HG03108 (cell line): Measurements from ENCODE around the gene PSMB2.

Experiments
- ATAC-seq: cut with Tn5 transposase; IDR thresholded peaks from one replicate; pipeline ENCODE4 v1.9.1; 2021; ENCODE audit warnings: moderate library complexity; ENCODE audit not compliant: unreplicated experiment

The PSMB2 gene

DNA sequence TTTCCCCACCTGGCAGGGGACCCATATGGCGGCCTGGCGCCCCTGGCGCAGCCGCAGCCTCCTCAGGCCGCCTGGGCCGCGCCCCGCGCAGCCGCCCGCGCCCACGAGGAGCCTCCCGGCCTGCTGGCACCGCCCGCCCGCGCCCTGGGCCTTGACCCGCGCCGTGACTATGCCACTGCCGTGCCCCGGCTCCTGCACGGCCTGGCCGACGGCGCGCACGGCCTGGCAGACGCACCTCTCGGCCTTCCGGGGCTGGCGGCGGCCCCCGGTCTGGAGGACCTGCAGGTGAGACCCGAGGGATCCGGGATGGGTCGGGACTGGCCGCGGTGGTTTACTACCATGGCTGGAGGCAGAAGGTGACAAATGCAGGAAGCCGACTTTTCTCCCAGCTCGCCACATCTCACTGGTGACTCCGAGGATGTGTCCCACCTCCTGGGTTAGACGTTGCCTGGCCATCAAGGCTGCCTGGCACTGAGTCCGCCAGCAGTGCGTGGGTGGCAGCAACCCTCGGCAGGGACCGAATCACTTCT lies 67.1 kb downstream of the PSMB2 start:
- no peak for ATAC-seq

DNA sequence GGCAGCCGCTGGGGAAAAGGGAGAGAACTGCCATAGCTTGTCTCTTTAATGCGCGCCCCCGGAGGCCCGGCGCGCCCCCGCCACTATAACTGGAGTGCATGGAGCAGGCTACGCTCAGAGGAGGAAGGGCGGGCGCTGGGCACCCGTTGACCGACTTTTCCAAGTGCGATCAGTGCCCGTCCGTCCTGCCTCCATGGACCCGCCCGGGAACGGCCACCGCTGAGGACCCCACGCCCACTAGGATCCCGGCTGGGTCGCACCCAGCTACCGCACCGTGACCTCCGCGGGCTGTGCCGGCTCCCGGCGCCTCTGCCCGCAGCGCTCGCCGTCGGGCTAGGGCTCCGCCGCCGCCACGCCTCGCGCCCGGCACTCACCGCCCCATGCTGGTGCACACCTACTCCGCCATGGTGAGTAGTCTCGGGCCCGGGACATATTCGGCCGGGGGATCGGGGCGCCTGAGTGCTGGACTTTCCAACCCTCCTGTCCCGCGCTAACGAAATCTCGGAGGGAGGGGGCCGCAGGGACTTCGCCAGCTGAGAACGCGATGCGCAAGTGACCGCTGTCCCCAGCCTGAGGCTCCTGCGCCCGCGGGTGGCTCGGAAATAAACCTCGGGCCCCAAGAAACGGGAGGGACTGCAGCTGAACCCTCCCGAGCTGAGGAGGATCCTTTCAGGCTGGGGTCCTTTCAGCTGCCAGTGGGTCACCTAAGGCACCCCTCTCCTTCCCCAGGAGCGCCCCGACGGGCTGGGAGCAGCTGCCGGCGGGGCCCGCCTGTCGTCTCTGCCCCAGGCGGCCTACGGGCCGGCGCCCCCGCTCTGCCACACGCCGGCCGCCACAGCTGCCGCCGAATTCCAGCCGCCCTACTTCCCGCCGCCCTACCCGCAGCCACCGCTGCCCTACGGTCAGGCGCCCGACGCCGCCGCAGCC lies 67.9 kb downstream of the PSMB2 start, which contains the start of gene TFAP2E:
TFAP2E (plus strand) TSS at position 117 of the 927 bp plus-strand sequence; CDS start at position 381, 264 bp downstream.
- no peak for ATAC-seq

DNA sequence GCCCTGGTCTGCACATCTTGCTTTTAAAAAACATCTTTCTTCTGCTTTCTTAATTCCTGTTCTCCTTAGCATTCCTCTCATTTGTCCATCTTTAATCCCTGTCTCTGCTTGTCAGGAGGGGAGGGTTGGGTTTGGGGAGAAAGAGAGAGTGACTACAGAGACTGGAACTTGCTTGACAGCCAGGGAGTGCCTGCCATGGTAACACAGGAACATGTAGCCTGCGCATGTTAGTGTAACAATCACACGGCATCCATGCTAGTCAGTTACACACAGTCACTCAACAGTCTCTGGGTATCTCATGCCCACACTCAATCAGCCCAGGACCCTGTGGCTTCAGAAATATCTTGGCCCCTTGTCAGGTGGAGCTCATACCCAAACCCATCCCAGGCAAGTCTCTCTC lies 69.0 kb downstream of the PSMB2 start:
- no peak for ATAC-seq

DNA sequence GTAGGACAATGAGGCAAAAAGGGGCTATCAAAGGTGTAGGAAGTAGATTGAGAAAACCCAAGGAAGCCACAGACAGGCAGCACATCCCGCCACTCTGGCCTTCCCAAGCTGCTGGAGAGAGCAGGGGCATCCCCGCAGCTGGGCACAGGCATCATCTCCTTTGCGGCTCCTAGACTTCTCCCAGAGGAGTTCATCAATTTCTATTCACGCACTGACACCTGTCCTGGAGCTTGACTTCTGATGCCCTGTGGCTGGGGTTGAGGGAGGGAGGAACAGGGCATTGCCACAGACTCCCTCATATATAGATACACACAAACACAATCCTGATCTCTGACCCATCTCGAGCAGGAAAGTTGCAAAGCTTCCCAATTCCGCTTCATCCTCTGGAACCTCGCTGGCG lies 70.1 kb downstream of the PSMB2 start:
- ATAC-seq: no peak

DNA sequence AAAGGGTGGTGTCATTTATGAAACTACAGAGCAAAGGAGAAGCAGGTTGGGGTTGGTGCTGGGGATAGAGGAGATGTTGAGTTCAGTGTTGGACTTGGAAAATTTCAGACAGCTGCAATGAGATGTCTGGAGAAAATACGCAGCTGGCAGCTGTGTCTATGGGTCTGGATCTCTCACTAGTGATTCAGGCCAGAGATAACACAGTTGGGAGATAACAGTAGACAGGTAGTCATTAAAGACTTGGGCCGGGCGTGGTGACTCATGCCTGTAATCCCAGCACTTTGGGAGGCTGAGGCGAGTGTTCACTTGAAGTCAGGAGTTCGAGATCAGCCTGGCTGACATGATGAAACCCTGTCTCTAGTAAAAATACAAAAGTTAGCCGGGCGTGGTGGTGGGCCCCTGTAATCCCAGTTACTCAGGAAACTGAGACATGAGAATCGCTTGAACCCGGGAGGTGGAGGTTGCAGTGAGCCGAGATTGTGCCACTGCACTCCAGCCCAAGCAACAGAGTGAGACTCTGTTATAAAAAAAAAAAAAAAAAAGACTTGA lies 70.7 kb downstream of the PSMB2 start:
- no peak for ATAC-seq

DNA sequence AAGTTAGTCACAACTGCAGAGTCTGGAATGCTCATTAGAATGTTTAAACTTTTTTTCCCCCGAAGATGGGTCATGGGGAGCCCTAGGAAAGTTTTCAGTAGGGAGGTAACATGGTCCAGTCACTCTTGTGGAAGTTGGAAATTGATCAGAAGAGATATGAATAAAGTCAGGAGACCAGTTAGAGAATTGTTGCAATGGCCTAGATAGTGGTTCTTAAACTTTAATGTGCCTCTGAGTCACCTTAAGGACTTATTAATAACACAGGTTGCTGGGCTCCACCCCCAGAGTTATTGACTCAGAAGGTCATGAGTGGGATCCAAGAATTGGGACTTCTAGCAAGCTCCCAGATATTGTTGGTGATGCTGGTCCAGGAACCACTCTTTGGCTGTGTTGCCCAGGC lies 71.4 kb downstream of the PSMB2 start:
- no peak for ATAC-seq

DNA sequence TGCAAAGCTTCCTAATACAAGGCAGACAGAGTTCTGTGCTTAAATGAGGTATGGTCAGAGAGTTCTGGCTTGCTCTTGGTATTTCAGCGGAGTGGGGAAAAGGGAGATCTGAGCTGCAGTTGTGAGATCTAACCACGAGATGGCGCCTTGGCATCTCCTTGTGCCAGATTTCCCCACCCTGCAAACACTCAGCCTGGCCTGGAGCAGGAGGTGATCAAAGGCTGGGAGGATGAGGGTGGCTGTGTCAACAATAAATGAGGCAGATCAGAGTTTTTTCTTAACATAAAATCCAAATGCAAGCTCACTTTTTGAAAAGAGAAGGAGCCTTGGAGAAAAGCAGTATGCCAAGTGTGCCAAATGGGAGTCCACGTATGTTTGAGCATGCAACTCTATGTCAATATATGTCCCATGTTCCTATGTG lies 72.3 kb downstream of the PSMB2 start:
- no peak for ATAC-seq

DNA sequence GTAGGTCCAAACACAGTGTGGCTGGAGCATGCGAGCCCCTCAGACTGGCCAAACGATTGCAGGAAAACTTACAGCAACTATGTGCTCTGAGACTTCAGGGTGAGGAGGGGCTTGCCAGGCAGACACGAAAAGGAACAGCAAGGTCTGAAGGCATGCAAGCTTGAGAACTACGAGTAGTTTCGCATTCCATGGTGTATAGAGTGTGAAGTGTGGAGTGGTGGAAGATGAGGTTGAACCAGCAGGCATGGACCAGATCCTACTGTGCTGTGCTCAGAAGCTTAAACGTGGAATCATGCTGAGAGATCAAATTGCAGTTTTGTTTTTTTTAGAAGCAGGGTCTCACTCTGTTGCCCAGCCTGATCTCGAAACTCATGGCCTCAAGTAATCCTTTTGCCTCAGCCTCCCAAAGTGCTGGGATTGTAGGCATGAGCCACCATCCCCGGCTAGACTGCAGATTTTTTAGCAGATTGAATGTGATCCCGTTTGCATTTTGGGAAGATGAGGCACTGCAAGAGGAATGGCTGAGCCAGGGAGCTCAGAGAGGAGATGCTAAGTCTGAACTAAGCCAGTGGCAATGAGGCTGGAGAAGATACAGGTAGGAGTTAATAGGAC lies 73.3 kb downstream of the PSMB2 start:
- ATAC-seq: no peak

DNA sequence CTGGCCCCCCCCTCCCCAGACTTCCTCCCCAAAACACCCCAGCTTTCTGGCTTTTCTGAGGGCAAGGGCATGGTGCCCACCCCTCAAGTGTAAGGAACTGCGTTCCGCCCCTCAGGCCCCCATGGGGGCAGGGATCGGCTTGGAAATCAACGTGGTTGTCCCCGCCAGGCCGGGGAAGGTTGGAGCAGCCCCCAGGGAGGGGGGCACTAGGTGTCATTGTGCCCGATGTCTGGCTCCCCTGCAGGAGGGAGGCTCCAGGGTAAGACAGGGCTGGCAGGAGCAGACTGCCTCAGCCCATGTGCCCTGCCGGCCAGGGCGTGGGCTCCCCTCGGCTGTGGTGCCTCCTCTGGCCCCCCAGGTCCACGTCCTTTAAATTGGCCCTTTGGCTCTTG lies 75.6 kb downstream of the PSMB2 start:
- no peak for ATAC-seq

DNA sequence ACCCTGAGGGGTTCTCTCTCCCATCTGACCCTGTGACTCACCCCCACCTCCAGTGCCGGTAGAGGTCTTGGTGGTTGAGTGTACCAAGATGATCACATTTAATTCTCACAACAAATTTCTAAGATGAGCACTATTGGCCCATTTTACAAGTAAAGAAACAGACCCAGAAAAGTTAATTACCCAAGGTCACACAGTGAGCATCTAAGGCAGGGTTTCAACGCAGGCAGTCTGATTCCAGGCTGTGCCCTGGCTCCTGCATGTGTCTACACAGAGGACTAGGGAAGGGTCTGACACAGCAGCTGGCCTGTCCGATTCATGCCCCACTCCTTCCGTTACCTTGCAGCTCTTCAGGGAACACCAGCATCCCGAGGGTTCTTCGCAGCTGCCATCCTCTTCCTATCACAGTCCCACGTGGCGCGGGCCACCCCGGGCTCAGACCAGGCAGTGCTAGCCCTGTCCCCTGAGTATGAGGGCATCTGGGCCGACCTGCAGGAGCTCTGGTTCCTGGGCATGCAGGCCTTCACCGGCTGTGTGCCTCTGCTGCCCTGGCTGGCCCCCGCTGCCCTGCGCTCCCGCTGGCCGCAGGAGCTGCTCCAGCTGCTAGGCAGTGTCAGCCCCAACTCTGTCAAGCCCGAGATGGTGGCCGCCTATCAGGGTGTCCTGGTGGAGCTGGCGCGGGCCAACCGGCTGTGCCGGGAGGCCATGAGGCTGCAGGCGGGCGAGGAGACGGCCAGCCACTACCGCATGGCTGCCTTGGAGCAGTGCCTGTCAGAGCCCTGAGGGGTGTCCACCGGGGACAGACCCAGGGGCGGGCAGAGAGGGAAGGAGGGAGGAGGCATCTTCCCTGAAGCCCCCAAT lies 76.2 kb downstream of the PSMB2 start:
- ATAC-seq: no peak

DNA sequence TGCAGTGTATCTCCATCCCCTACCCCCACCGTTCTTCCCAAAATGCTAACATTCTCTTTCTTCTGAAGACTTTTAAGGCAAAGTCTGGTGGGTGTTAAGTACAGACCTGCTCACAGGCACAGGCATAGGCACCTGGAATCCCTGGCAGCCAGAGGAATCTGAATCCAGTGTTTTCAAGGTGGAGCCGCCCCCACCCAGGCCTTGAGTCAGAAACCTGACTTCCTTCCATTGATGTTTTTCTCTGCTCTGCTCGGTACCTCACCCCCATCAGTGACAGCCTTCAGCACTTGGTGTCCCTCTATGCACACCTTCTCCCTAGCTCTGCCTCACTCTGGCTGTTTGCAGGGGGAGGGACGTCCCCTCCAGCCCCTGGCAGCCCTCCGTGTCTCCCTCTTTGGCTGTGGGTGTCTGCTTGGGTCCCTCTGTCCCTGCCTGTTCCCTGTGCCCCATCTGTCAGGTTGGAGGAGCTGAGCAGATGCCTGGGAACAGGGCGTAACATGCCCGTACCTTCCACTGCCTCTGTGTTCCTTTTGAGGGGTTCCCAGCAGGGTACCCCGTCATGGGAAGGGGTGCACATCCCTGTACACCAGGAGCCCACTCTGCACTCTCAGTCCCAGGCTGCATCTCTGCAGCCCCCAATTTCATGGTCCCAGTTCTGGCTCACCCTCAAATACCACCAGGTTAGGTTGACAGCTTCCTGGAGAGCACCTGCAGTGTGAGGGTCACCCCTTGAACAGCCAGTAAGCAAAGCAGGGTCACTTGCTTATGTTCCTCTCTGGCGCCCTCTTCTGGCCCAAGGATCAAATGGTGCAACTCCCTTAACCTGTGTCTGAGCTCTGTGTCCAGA lies 77.1 kb downstream of the PSMB2 start:
- ATAC-seq: no peak

DNA sequence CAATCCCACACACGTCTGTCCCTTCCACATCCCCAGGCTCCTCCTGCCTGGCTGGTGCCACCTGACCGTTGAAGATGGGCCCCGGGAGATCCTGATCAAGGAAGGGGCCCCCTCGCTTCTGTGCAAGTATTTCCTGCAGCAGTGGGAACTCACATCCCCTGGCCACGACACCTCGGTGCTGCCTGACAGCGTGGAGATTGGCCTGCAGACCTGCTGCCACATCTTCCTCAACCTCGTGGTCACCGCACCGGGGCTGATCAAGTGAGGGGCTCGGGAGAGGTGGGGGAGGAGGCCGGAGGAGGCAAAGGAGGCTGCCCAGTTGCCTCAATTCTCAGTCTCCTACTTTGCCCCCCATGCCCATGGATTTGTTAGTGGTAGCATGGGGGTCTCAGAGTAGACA lies 78.2 kb downstream of the PSMB2 start:
- no peak for ATAC-seq

DNA sequence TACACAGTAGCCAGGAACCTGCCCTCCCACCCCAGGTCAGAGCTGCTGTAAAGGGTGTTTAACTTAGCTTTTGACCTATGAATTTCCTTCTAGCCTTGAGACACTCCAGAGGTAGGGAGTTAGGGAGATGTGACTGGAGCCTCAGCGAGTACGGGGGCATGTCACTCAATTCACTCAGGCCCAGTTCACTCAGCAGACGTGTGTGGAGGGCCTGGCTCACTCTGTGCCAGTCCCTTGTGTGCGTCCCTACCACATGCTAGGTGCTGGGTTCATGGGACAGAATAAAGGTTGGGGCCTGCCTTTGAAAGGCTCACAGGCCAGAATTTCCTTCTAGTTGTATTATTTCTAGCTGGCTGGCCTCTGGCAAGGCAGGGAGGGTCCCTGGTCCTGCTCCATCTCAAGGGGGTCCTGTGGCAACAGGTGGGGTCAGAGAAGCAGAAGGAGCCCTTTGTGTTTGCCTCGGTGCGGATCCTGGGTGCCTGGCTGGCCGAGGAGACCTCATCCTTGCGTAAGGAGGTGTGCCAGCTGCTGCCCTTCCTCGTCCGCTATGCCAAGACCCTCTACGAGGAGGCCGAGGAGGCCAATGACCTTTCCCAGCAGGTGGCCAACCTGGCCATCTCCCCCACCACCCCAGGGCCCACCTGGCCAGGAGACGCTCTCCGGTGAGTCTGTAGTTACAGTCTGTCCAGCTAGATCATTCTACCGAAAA lies 79.2 kb downstream of the PSMB2 start:
- no peak for ATAC-seq

DNA sequence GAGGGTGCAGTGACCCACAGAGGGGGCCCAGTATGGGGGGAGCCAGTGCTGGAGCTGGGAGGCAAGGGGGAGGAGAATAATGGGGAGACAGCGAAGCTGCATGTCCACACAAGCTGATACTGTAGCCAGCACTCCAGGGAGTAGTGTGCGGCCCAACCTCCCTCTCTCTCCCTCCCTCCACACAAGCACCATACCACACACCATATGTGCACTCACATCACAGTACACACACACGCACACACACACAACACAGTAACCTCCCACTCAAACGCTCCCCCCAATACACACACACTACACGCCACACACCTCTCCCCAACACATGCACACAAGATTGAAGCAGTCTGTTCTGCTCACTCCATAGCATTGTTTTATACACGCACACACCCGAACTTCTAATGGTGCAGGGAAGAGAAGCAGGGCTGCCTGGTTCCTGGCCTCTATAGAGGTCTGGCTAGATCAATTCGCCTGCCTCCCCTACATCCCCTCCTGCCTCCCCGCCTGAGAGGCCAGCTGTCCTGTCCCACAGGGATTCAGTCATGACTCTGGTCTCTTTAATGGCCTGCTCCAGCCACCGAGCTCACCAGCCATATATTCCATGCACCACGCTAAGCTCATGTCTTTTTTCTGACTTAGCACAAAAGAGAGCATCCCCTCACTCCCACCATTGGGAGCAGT lies 79.9 kb downstream of the PSMB2 start:
- no peak for ATAC-seq

DNA sequence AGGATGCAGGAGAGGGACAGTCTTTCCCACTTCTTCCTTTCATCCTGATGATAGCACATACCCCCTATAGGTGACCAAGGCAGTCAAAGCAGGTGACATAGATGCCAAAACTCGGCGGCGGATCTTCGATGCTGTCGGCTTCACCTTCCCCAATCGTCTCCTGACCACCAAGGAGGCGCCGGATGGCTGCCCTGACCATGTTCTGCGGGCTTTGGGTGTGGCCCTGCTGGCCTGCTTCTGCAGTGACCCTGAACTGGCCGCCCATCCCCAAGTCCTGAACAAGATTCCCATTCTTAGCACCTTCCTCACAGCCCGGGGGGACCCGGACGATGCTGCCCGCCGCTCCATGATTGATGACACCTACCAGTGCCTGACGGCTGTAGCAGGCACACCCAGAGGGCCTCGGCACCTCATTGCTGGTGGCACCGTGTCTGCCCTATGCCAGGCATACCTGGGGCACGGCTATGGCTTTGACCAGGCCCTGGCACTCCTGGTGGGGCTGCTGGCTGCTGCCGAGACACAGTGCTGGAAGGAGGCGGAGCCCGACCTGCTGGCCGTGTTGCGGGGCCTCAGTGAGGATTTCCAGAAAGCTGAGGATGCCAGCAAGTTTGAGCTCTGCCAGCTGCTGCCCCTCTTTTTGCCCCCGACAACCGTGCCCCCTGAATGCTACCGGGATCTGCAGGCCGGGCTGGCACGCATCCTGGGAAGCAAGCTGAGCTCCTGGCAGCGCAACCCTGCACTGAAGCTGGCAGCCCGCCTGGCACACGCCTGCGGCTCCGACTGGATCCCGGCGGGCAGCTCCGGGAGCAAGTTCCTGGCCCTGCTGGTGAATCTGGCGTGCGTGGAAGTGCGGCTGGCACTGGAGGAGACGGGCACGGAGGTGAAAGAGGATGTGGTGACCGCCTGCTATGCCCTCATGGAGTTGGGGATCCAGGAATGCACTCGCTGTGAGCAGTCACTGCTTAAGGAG lies 80.8 kb downstream of the PSMB2 start:
- ATAC-seq: no peak

DNA sequence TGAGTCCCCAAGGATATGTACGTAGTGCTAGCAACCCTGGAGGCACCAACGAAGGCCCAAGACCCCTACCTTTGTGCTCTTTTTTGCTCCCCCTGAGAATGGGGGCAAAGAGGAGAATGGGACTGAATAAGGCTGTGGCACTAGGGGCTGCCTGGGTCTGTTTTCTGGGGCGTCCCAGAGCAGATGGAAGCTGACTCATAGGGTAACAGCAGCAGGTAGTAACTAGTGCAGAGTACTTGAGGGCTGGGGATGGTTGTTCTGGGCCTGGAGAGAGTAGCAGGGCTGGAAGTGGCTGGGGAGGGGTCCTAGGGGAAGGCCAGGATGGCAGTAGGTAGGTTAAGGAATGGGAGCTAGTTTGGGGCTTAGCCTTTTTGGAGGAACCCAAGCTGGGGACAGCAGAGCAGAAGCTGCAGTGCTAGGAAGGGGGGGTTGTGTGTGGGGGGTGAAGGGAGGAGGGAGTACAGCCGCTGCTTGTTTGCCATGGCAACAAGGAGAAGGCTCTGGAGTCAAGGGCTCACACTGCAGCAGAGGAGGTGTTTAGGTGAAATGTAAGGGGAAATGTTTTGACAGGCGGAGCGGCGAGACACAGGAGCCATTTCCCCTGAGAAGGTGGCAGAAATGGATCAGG lies 81.9 kb downstream of the PSMB2 start:
- no peak for ATAC-seq
